Osteoblast (primary cell): Measurements from ENCODE around the gene INO80C. TPM values are rescaled to one million over a fixed set of nuclear protein-coding genes. Genes with fewer than 3 reads are reported as not detected.

Experiments used
- DNase-seq: peaks from one replicate; pipeline ENCODE4 v3.0.0; 2011; ENCODE audit warnings: low spot score, mixed read lengths; ENCODE audit not compliant: insufficient read length; ENCODE audit errors: missing footprints
- H2AFZ ChIP-seq: 2 replicates; pipeline ENCODE4 v1.6.0; 2011; ENCODE audit warnings: mild to moderate bottlenecking, low read length
- H3K27ac ChIP-seq: 2 replicates; pipeline ENCODE4 v1.5.1; 2011; ENCODE audit warnings: mild to moderate bottlenecking, low read depth, low read length, moderate library complexity
- H3K27me3 ChIP-seq: 2 replicates; pipeline ENCODE4 v1.6.0; 2012; ENCODE audit warnings: mild to moderate bottlenecking, control low read depth, inconsistent platforms, low read length, moderate library complexity; ENCODE audit not compliant: insufficient read depth
- H3K36me3 ChIP-seq: 2 replicates; pipeline ENCODE4 v1.5.1; 2011; ENCODE audit warnings: mild to moderate bottlenecking, low read length, control low read depth, moderate library complexity; ENCODE audit not compliant: insufficient read depth
- H3K4me1 ChIP-seq: 2 replicates; pipeline ENCODE4 v1.5.1; 2011; ENCODE audit warnings: mild to moderate bottlenecking, low read length, control low read depth, moderate library complexity; ENCODE audit not compliant: insufficient read depth
- H3K4me2 ChIP-seq: 2 replicates; pipeline ENCODE4 v1.6.0; 2011; ENCODE audit warnings: mild to moderate bottlenecking, low read length; ENCODE audit not compliant: insufficient read depth
- H3K4me3 ChIP-seq: fragments of 200-600 bp; sonication (generic); 3 replicates; pipeline ENCODE4 v1.5.1; 2012; ENCODE audit warnings: mild to moderate bottlenecking, low read length, inconsistent platforms; ENCODE audit not compliant: insufficient read depth
- H3K79me2 ChIP-seq: 2 replicates; pipeline ENCODE4 v1.6.0; 2012; ENCODE audit warnings: mild to moderate bottlenecking, low read length, control low read depth, inconsistent platforms; ENCODE audit not compliant: insufficient read depth
- H3K9me3 ChIP-seq: 2 replicates; pipeline ENCODE4 v1.5.1; 2011; ENCODE audit warnings: low read depth, low read length, control low read depth
- H4K20me1 ChIP-seq: 2 replicates; pipeline ENCODE4 v1.6.0; 2012; ENCODE audit warnings: mild to moderate bottlenecking, low read length, control low read depth; ENCODE audit not compliant: insufficient read depth
- total RNA-seq: library from RNA; depleted of rRNA; stranded (reverse); fragments of >200 nt; gene quantifications from 2 replicates; pipeline ENCODE4 v1.2.3, GENCODE V29; 2012
- TF ChIP-seq, protein P1 (sequence below): IDR thresholded peaks from 2 replicates; pipeline ENCODE4 v1.5.1; 2011; ENCODE audit warnings: mild to moderate bottlenecking, low read depth, low read length, moderate library complexity; ENCODE audit errors: extremely low read depth

INO80C gene
- total RNA-seq, 1 donor = 9.0 TPM

GRCh38 chr18:35508746-35509338, 11.1 kb upstream of the INO80C start:
- TF ChIP-seq, protein P1, sequence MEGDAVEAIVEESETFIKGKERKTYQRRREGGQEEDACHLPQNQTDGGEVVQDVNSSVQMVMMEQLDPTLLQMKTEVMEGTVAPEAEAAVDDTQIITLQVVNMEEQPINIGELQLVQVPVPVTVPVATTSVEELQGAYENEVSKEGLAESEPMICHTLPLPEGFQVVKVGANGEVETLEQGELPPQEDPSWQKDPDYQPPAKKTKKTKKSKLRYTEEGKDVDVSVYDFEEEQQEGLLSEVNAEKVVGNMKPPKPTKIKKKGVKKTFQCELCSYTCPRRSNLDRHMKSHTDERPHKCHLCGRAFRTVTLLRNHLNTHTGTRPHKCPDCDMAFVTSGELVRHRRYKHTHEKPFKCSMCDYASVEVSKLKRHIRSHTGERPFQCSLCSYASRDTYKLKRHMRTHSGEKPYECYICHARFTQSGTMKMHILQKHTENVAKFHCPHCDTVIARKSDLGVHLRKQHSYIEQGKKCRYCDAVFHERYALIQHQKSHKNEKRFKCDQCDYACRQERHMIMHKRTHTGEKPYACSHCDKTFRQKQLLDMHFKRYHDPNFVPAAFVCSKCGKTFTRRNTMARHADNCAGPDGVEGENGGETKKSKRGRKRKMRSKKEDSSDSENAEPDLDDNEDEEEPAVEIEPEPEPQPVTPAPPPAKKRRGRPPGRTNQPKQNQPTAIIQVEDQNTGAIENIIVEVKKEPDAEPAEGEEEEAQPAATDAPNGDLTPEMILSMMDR = no peak
- no peak for DNase-seq

GRCh38 chr18:35508030-35508429, 10.3 kb upstream of the INO80C start:
- no peak for DNase-seq
- Histone ChIP-seq H3K27me3 (no peaks in the 10 kb centered on the region), H4K20me1 (no peaks in the 10 kb centered on the region)

More at GRCh38 chr18:35508746-35509338, 11.1 kb upstream of the INO80C start:
- no peaks in the 10 kb centered on the region for H3K27me3 ChIP-seq
- no peaks in the 10 kb centered on the region for H3K79me2 ChIP-seq
- peaks cover 12% of the 10 kb centered on the region for H3K4me1 ChIP-seq
- H3K36me3 ChIP-seq = no peaks in the 10 kb centered on the region
- no peak overlapping the region for H3K27ac ChIP-seq
- no peak overlapping the region for H3K4me3 ChIP-seq
- H3K9me3 ChIP-seq = no peaks in the 10 kb centered on the region
- no peaks in the 10 kb centered on the region for H4K20me1 ChIP-seq
- H2AFZ ChIP-seq = no peak overlapping the region
- H3K4me2 ChIP-seq = no peak overlapping the region

GRCh38 chr18:35507623-35508022, 9.9 kb upstream of the INO80C start:
- H3K27ac ChIP-seq = no peak overlapping the region
- TF ChIP-seq, protein P1 = no peak

More at GRCh38 chr18:35508030-35508429, 10.3 kb upstream of the INO80C start:
- no peak overlapping the region for H3K4me2 ChIP-seq
- H3K79me2 ChIP-seq = no peaks in the 10 kb centered on the region
- no peaks in the 10 kb centered on the region for H3K36me3 ChIP-seq
- peaks cover 4% of the 10 kb centered on the region for H3K4me1 ChIP-seq
- H2AFZ ChIP-seq = no peak overlapping the region
- H3K4me3 ChIP-seq = no peak overlapping the region
- TF ChIP-seq, protein P1 = no peak
- no peak overlapping the region for H3K27ac ChIP-seq
- H3K9me3 ChIP-seq = no peaks in the 10 kb centered on the region

DNA sequence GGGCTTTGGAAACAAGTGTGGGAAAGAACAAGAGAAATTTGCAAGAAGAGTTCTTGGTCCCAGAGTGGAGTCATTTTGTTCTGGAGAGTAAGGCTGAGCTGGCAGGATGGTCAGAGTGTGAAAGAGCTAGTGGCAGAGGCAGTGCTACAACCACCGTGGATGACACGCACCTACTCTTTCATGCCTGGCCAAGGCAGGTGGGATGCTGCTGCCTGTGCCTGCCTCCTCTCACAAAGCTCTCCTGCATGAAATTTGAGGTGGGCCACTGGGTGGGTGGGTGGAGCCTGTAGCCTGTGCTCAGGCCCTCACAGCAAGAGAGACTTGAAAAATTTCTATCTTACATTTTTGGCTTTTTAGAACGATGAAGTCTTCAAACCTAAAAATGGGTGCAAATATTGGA, 9.4 kb upstream of the INO80C start:
- TF ChIP-seq, protein P1 = no peak
- no peak overlapping the region for H3K4me2 ChIP-seq
- H4K20me1 ChIP-seq = no peaks in the 10 kb centered on the region
- H3K79me2 ChIP-seq = no peaks in the 10 kb centered on the region
- no peak overlapping the region for H2AFZ ChIP-seq
- H3K4me1 ChIP-seq = no peaks in the 10 kb centered on the region
- no peak overlapping the region for H3K27ac ChIP-seq
- no peaks in the 10 kb centered on the region for H3K36me3 ChIP-seq
- no peaks in the 10 kb centered on the region for H3K27me3 ChIP-seq
- H3K4me3 ChIP-seq = no peak overlapping the region
- no peak for DNase-seq
- H3K9me3 ChIP-seq = no peaks in the 10 kb centered on the region

More at GRCh38 chr18:35507623-35508022, 9.9 kb upstream of the INO80C start:
- Histone ChIP-seq H3K4me2 (no peak overlapping the region), H4K20me1 (no peaks in the 10 kb centered on the region), H3K79me2 (no peaks in the 10 kb centered on the region), H3K36me3 (no peaks in the 10 kb centered on the region), H3K9me3 (no peaks in the 10 kb centered on the region), H3K4me3 (no peak overlapping the region), H3K27me3 (no peaks in the 10 kb centered on the region), H2AFZ (no peak overlapping the region), H3K4me1 (peaks cover under 1% of the 10 kb centered on the region)
- DNase-seq = no peak
